Tibial artery (tissue), 4 donors: Measurements from ENCODE around the gene DNAAF3.

Experiments used
- DNase-seq, 2 donors: peaks; one replicate each; pipeline ENCODE4 v3.0.0-alpha.2; 2019
- H3K27ac ChIP-seq, 2 donors: fragments of 200-600 bp; sonication (generic) in 1 of 2; 1 replicate in 1 of 2; 2 replicates in 1 of 2; pipeline ENCODE4 v1.5.1; 2018 to 2019; ENCODE audit warnings: mild to moderate bottlenecking in 1 of 2
- H3K27me3 ChIP-seq, 2 donors: fragments of 200-600 bp; sonication (generic) in 1 of 2; one replicate each; pipeline versions ENCODE4 v1.5.1 to v1.6.0; 2016 to 2019
- H3K36me3 ChIP-seq, 3 donors: fragments of 200-600 bp; sonication (generic) in 2 of 3; one replicate each; pipeline ENCODE4 v1.5.1; 2016 to 2019; ENCODE audit warnings: mild to moderate bottlenecking in 2 of 3
- H3K4me1 ChIP-seq, 4 donors: fragments of 200-600 bp; sonication (generic) in 2 of 4; 1 replicate in 3 of 4; 2 replicates in 1 of 4; pipeline ENCODE4 v1.5.1; 2016 to 2019
- H3K4me3 ChIP-seq, 2 donors: fragments of 200-600 bp; sonication (generic) in 1 of 2; 1 replicate in 1 of 2; 2 replicates in 1 of 2; pipeline ENCODE4 v1.5.1; 2018 to 2019; ENCODE audit warnings: mild to moderate bottlenecking in 2 of 2
- H3K9me3 ChIP-seq, 3 donors: fragments of 200-600 bp; sonication (generic) in 1 of 3; one replicate each; pipeline ENCODE4 v1.5.1; 2016 to 2019
- intact Hi-C: fragments of 100-400 bp; cut with DNase I; formaldehyde crosslinking; loops from one replicate; pipeline ENCODE4 v1.15.0; 2023; ENCODE audit warnings: low total_unique reads
- TF ChIP-seq, protein P1 (sequence below), 2 experiments: fragments of 200-600 bp in 1 of 2; fragments of 450-650 bp in 1 of 2; IDR thresholded peaks; one replicate each; pipeline ENCODE4 v1.5.1; 2017 to 2019; ENCODE audit warnings: antibody characterized with exemption in 2 of 2, mild to moderate bottlenecking in 1 of 2, moderate library complexity in 1 of 2

The DNAAF3 gene

DNA sequence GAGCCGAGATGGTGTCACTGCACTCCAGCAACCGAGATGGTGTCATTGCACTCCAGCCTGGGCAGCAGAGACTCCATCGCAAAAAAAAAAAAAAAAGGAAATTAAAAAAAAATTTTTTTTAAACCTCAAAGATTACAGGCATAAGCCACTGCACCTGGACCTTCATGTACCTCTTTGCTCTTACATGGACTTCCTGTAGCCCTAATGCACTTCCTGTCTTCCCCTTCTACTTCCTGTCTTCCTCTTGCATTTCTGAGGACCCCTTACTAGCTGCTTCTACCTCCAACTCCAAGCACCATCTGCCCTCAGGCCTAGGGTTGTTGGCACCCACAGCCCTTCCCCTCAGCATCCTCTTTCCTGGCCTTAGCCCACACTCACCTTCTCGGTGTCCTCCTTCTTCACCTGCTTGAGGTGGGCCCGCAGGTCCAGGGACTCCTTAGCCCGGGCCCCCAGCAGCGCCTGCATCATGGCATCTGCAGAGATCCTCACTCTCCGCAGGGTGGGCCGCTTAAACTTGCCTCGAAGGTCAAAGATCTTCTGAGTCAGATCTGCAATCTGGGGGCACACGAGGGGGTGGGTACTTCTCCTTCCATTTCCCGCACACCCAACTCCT is 12.7 kb downstream of the DNAAF3 start:
- DNase-seq, result no peak
- peaks cover 0 to 76% of the 10 kb centered on the region in 2 donors for H3K27me3 ChIP-seq
- peaks cover 0 to 13% (median 3%) of the 10 kb centered on the region in 4 donors for H3K4me1 ChIP-seq
- intact Hi-C loops, result no loop called here
- TF ChIP-seq, protein P1, sequence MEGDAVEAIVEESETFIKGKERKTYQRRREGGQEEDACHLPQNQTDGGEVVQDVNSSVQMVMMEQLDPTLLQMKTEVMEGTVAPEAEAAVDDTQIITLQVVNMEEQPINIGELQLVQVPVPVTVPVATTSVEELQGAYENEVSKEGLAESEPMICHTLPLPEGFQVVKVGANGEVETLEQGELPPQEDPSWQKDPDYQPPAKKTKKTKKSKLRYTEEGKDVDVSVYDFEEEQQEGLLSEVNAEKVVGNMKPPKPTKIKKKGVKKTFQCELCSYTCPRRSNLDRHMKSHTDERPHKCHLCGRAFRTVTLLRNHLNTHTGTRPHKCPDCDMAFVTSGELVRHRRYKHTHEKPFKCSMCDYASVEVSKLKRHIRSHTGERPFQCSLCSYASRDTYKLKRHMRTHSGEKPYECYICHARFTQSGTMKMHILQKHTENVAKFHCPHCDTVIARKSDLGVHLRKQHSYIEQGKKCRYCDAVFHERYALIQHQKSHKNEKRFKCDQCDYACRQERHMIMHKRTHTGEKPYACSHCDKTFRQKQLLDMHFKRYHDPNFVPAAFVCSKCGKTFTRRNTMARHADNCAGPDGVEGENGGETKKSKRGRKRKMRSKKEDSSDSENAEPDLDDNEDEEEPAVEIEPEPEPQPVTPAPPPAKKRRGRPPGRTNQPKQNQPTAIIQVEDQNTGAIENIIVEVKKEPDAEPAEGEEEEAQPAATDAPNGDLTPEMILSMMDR (IDR thresholded peaks at IDR 0.05), result no peak
- H3K36me3 ChIP-seq, result no peaks in the 10 kb centered on the region
- no peak overlapping the region for H3K27ac ChIP-seq
- no peaks in the 10 kb centered on the region for H3K9me3 ChIP-seq
- no peak overlapping the region for H3K4me3 ChIP-seq

DNA sequence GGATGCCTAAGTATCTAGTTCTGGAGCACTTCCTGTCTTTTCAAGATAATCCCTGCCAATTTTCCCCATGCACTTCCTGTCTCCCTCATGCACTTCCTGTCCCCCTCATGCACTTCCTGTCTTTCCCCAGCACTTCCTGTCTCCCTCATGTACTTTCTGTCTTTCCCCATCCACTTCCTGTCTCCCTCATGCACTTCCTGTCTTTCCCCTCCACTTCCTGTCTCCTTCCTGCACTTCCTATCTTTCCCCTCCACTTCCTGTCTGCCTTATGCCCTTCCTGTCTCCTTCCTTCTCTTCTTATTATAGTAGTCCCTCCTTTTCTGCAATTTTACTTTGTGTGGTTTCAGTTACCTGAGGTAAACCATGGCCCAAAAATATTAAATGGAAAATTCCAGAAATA is 14.4 kb downstream of the DNAAF3 start:
- no peaks in the 10 kb centered on the region for H3K36me3 ChIP-seq
- H3K9me3 ChIP-seq, result no peaks in the 10 kb centered on the region
- peaks cover 0 to 76% of the 10 kb centered on the region in 2 donors for H3K27me3 ChIP-seq
- no peak overlapping the region for H3K27ac ChIP-seq
- intact Hi-C loops, result no loop called here
- TF ChIP-seq, protein P1 (IDR thresholded peaks at IDR 0.05), result no peak
- H3K4me3 ChIP-seq, result no peak overlapping the region
- peaks cover 0 to 12% (median 3%) of the 10 kb centered on the region in 4 donors for H3K4me1 ChIP-seq
- no peak for DNase-seq

DNA sequence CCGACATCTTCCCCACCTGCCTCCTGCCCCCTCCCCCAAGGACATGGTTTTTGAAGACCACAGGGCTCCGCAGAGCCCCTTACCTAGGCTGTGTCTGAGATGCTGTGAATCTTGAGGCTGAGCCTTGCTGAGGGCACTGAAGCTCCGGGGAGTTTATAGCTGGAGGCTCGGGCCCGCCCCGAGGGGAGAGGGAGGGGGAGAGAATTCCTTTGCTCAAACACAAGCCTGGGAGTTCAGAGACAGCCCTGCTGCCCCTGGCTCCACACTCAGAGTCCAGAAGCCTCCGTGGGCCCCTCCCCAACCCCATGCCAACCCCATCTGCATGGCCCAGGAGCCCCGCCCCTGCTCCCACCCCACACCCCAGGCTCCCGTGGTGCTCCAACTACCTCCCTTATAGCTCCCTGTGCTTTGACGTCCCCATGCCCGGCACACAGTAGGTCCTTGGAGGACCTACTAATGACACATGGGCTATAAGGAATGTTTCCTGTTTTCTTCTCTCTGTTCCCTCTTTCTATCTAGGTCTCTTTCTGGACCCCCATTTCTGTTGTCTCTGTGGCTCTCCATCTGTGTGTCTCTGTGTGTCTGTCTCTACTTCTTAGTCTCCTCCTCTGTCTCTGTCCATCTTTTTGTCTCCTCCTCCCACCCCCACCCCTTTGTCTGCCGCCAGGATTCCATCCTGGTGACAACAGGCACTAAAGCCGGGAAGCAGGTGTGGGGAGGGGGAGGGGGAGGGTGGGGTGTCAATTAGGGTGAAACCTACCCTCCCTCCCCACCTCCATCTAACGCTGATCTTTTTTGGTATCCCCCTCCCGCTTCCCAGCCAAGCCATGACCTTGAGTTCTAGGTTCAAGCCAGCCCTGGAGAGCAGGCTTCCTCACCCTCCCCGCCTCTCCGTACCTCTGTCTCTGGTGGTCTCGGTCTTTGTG is 17.1 kb downstream of the DNAAF3 start, which contains the start of gene TNNT1:
TNNT1 (minus strand) TSS at position 129 of the 926 bp plus-strand sequence. CDS start 2,049 bp downstream, outside the sequence.
- no peak for DNase-seq
- Histone ChIP-seq H3K4me3 (no peak within 1 kb of the TSS), H3K36me3 (no peaks in the 10 kb centered on the region), H3K9me3 (no peaks in the 10 kb centered on the region), H3K27me3 (peaks cover 7 to 79% of the 10 kb centered on the region in 2 donors), H3K27ac (no peak within 1 kb of the TSS), H3K4me1 (peaks cover 0 to 13% (median 4%) of the 10 kb centered on the region in 4 donors)
- TF ChIP-seq, protein P1 (IDR thresholded peaks at IDR 0.05), result no peak
- intact Hi-C loops, result loop anchor here (5.0 kb wide), 1 partner anchor 353 kb away; no protein-coding TSS in a partner anchor

DNA sequence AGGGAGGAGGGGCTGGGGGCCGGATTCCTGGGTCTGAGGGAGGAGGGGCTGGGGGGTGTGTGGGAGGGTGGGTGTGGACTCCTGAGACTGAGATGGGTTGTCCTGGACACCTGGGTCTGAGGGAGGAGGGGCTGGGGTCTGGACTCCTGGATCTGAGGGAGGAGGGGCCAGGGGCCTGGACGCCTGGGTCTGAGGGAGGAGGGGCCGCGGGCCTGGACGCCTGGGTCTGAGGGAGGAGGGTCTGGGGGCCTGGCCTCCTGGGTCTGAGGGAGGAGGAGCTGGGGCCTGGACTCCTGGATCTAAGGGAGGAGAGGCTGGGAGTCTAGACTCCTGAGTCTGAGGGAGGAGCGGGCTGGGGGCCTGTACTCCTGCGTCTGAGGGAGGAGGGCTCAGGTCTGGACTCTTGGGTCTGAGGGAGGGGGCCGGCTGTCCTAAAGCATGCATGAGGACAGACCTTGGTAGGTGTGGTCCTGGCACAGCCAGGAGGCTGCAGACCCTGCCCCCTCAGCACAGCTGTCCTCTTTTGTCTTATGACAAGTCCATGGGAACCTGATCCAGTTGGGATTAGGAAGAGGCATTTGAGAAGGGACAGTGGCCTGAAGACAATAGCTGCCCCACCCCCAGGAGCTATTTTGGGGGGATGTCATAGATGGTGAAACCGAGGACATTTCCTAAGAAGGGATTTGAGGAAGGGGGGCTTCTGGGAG is 18.7 kb downstream of the DNAAF3 start:
- Histone ChIP-seq H3K9me3 (no peaks in the 10 kb centered on the region), H3K4me1 (peaks cover 0 to 13% (median 4%) of the 10 kb centered on the region in 4 donors), H3K4me3 (no peak overlapping the region), H3K36me3 (no peaks in the 10 kb centered on the region), H3K27ac (no peak overlapping the region), H3K27me3 (peaks cover 7 to 86% of the 10 kb centered on the region in 2 donors)
- TF ChIP-seq, protein P1 (IDR thresholded peaks at IDR 0.05), result no peak
- DNase-seq, result no peak
- intact Hi-C loops, result loop anchor here (5.0 kb wide), 1 partner anchor 355 kb away; no protein-coding TSS in a partner anchor

DNA sequence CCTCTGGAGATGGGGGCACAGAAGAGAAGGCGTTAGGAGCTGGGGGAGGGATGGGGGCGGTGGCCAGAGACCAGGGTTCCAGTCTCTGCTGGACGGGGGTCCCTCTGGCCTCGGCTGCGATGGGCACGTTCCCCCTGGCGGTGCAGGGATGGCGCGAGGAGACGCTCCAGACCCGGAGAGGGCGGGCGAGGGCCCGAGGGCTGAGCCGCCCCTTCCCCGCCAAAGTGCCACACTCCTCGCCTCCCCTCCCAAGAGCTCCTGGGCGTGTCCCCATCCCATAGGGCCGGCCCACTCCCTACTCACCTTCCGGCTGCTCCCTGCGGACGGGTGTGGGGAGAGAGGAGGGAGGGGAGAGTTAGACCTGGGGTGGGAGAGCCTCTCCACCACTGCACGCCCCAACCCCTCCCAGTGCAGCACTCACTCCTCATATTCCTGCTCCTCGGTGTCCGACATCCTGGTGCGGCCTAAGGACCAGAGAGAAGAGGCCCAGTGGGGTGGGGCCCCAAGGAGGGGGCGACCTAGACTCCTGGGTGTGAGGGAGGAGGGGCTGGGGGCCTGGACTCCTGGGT is 19.6 kb downstream of the DNAAF3 start:
- H3K4me1 ChIP-seq, result peaks cover 0 to 13% (median 4%) of the 10 kb centered on the region in 4 donors
- H3K9me3 ChIP-seq, result no peaks in the 10 kb centered on the region
- H3K27me3 ChIP-seq, result peaks cover 7 to 92% of the 10 kb centered on the region in 2 donors
- intact Hi-C loops, result loop anchor here (5.0 kb wide), 1 partner anchor 356 kb away; no protein-coding TSS in a partner anchor
- TF ChIP-seq, protein P1 (IDR thresholded peaks at IDR 0.05), result no peak
- no peaks in the 10 kb centered on the region for H3K36me3 ChIP-seq
- no peak overlapping the region for H3K4me3 ChIP-seq
- no peak for DNase-seq
- no peak overlapping the region for H3K27ac ChIP-seq
